SK-N-SH (cell line): Measurements from ENCODE around the gene PEPD. TPM values are rescaled to one million over a fixed set of nuclear protein-coding genes. Genes with fewer than 3 reads are reported as not detected.

Source experiments
- CTCF ChIA-PET: fragments of 300-600, 350-600 bp; formaldehyde crosslinking; extraction: SDS; loops from one replicate; lab custom pipeline; 2021; lab: Yijun Ruan, JAX
- POLR2A ChIA-PET: fragments of 350-600 bp; sonication (Branson Sonifier 250); formaldehyde crosslinking; extraction: SDS; loops from one replicate; lab custom pipeline; 2020; ENCODE audit warnings: antibody characterized with exemption, inconsistent platforms; lab: Yijun Ruan, JAX
- DNase-seq: peaks from one replicate; pipeline ENCODE4 v3.0.0; 2012
- H2AFZ ChIP-seq: fragments of 200-600 bp; sonication (generic); 2 replicates; pipeline ENCODE4 v1.8.1; 2016; ENCODE audit warnings: antibody characterized with exemption, mild to moderate bottlenecking, low read depth
- H3F3A ChIP-seq: fragments of 200-600 bp; sonication (generic); replicated peaks from 2 replicates; pipeline ENCODE3; 2016; ENCODE audit warnings: antibody characterized with exemption, mild to moderate bottlenecking; ENCODE audit not compliant: insufficient read depth
- H3K27ac ChIP-seq, 2 experiments: fragments of 200-500 bp in 1 of 2; fragments of 200-600 bp in 1 of 2; sonication (Bioruptor generic) in 1 of 2; sonication (generic), shearing (Covaris generic) in 1 of 2; 2 replicates each; pipeline versions ENCODE4 v1.5.1 to v1.6.1; 2014 to 2016; ENCODE audit warnings: low read depth in 2 of 2, inconsistent platforms in 1 of 2, low read length in 1 of 2, mild to moderate bottlenecking in 1 of 2, mixed read lengths in 1 of 2
- H3K27me3 ChIP-seq: fragments of 200-600 bp; sonication (generic), shearing (Covaris generic); 2 replicates; pipeline ENCODE4 v1.6.1; 2016; ENCODE audit warnings: mixed run types; ENCODE audit not compliant: insufficient read depth
- H3K36me3 ChIP-seq, 2 experiments: fragments of 200-500 bp in 1 of 2; fragments of 200-600 bp in 1 of 2; sonication (Bioruptor generic) in 1 of 2; sonication (generic) in 1 of 2; replicated peaks in 1 of 2; 2 replicates each; pipeline versions ENCODE3 to v1.5.1; 2014 to 2016; ENCODE audit warnings: low read length in 1 of 2, mild to moderate bottlenecking in 1 of 2; ENCODE audit not compliant: insufficient read depth in 2 of 2, control insufficient read depth in 1 of 2
- H3K4me1 ChIP-seq, 2 experiments: fragments of 200-500 bp in 1 of 2; fragments of 200-600 bp in 1 of 2; sonication (Bioruptor generic) in 1 of 2; sonication (generic), shearing (Covaris generic) in 1 of 2; 2 replicates each; pipeline versions ENCODE4 v1.5.1 to v1.6.1; 2014 to 2016; ENCODE audit warnings: low read depth in 1 of 2, low read length in 1 of 2, mixed run types in 1 of 2; ENCODE audit not compliant: insufficient read depth in 2 of 2, control insufficient read depth in 1 of 2
- H3K4me2 ChIP-seq: fragments of 200-600 bp; sonication (generic), shearing (Covaris generic); 2 replicates; pipeline ENCODE4 v1.6.1; 2017; ENCODE audit warnings: mixed run types
- H3K4me3 ChIP-seq, 2 experiments: fragments of 200-500 bp in 1 of 2; fragments of 200-600 bp in 1 of 2; sonication (Bioruptor generic) in 1 of 2; sonication (generic), shearing (Covaris generic) in 1 of 2; 2 replicates each; pipeline versions ENCODE4 v1.5.1 to v1.8.1; 2014 to 2016; ENCODE audit warnings: low read depth in 2 of 2, inconsistent platforms in 1 of 2, low read length in 1 of 2, mild to moderate bottlenecking in 1 of 2, mixed read lengths in 1 of 2, moderate library complexity in 1 of 2
- H3K79me2 ChIP-seq: fragments of 200-600 bp; sonication (generic); 2 replicates; pipeline ENCODE4 v1.8.1; 2017; ENCODE audit warnings: mild to moderate bottlenecking; ENCODE audit not compliant: insufficient read depth
- H3K9ac ChIP-seq: fragments of 200-600 bp; sonication (generic); 2 replicates; pipeline ENCODE4 v1.6.1; 2017; ENCODE audit warnings: mixed run types
- H3K9me2 ChIP-seq: fragments of 200-600 bp; sonication (generic); 2 replicates; pipeline ENCODE4 v1.6.1; 2017; ENCODE audit warnings: mixed run types
- H3K9me3 ChIP-seq: fragments of 200-600 bp; sonication (generic); 2 replicates; pipeline ENCODE4 v1.6.1; 2017; ENCODE audit warnings: mixed run types, mild to moderate bottlenecking, moderate library complexity
- H4K20me1 ChIP-seq: fragments of 200-600 bp; sonication (generic); 2 replicates; pipeline ENCODE4 v1.6.1; 2017; ENCODE audit warnings: mild to moderate bottlenecking, mixed run types; ENCODE audit not compliant: insufficient read depth
- ELF1 ChIP-seq: IDR thresholded peaks from 2 replicates; pipeline ENCODE4 v1.4.0; 2012
- EP300 ChIP-seq, 2 experiments: IDR thresholded peaks; 2 replicates each; pipeline versions ENCODE4 v1.4.0 to v1.6.1; 2012; ENCODE audit warnings: borderline replicate concordance in 1 of 2, low read depth in 1 of 2, low read length in 1 of 2
- EZH2phosphoT487 ChIP-seq: fragments of 200-600 bp; sonication (generic); IDR thresholded peaks from 2 replicates; pipeline ENCODE4 v1.6.1; 2017; ENCODE audit warnings: low read depth, mixed run types, mild to moderate bottlenecking, antibody characterized with exemption, moderate library complexity, borderline replicate concordance
- FOXM1 ChIP-seq: IDR thresholded peaks from 2 replicates; pipeline ENCODE4 v1.4.0; 2012; ENCODE audit warnings: low read depth, mild to moderate bottlenecking
- GABPA ChIP-seq: IDR thresholded peaks from 2 replicates; pipeline ENCODE4 v1.4.0; 2012; ENCODE audit warnings: low read depth, mild to moderate bottlenecking
- MXI1 ChIP-seq: IDR thresholded peaks from 2 replicates; pipeline ENCODE4 v1.6.1; 2012; ENCODE audit warnings: mild to moderate bottlenecking, low read depth, low read length, improper control_type of control experiment
- NFIC ChIP-seq: IDR thresholded peaks from 2 replicates; pipeline ENCODE4 v1.4.0; 2012; ENCODE audit warnings: borderline replicate concordance
- RFX5 ChIP-seq: IDR thresholded peaks from 2 replicates; pipeline ENCODE4 v1.6.1; 2012; ENCODE audit warnings: mild to moderate bottlenecking, improper control_type of control experiment, low read length
- SIN3A ChIP-seq: IDR thresholded peaks from 2 replicates; pipeline ENCODE4 v1.6.1; 2012; ENCODE audit warnings: low read depth, mild to moderate bottlenecking, low read length, moderate library complexity, borderline replicate concordance
- SMC3 ChIP-seq: IDR thresholded peaks from 2 replicates; pipeline ENCODE4 v1.6.1; 2012; ENCODE audit warnings: low read depth, low read length, improper control_type of control experiment
- TAF1 ChIP-seq: IDR thresholded peaks from 2 replicates; pipeline ENCODE4 v1.6.1; 2012; ENCODE audit warnings: low read depth, mild to moderate bottlenecking, low read length, moderate library complexity, borderline replicate concordance
- TCF12 ChIP-seq: IDR thresholded peaks from 2 replicates; pipeline ENCODE4 v1.4.0; 2012
- TEAD4 ChIP-seq: IDR thresholded peaks from 2 replicates; pipeline ENCODE4 v1.4.0; 2012; ENCODE audit warnings: mild to moderate bottlenecking, borderline replicate concordance; ENCODE audit not compliant: insufficient read depth
- YY1 ChIP-seq: IDR thresholded peaks from 2 replicates; pipeline ENCODE4 v1.4.0; 2012; ENCODE audit warnings: low read depth, mild to moderate bottlenecking
- WGBS: methylation state at CpG from one replicate; pipeline ENCODE4 v1.1.6; 2017; ENCODE audit warnings: low lambda C conversion rate; 5-methylcytosine and 5-hydroxymethylcytosine counted together
- polyA plus RNA-seq, 3 experiments: library from polyadenylated mRNA; depleted of rRNA; stranded (reverse); fragments of >200 nt; gene quantifications; 2 replicates each; pipeline ENCODE4 v1.2.3, GENCODE V29; 2012
- TF ChIP-seq, protein P1 (sequence below): fragments of 150-350 bp; IDR thresholded peaks from 2 replicates; pipeline ENCODE4 v1.6.1; 2017; ENCODE audit warnings: antibody characterized with exemption, low read length, low read depth, borderline replicate concordance
- TF ChIP-seq, protein P2 (sequence below): IDR thresholded peaks from 2 replicates; pipeline ENCODE4; 2012
- TF ChIP-seq, protein P3 (sequence below): fragments of 150-350 bp; IDR thresholded peaks from 2 replicates; pipeline ENCODE4 v1.6.1; 2016; ENCODE audit warnings: mild to moderate bottlenecking, low read depth, low read length
- TF ChIP-seq, protein P4 (sequence below): IDR thresholded peaks from 2 replicates; pipeline ENCODE4 v1.6.1; 2012; ENCODE audit warnings: mild to moderate bottlenecking, low read depth, low read length, moderate library complexity
- TF ChIP-seq, protein P5 (sequence below): IDR thresholded peaks from 2 replicates; pipeline ENCODE4 v1.4.0; 2012; ENCODE audit warnings: low read depth, borderline replicate concordance

The PEPD gene
- polyA plus RNA-seq, 1 of the 3 experiments (the other 2 are of a cell fraction) = 88.9 TPM

DNA sequence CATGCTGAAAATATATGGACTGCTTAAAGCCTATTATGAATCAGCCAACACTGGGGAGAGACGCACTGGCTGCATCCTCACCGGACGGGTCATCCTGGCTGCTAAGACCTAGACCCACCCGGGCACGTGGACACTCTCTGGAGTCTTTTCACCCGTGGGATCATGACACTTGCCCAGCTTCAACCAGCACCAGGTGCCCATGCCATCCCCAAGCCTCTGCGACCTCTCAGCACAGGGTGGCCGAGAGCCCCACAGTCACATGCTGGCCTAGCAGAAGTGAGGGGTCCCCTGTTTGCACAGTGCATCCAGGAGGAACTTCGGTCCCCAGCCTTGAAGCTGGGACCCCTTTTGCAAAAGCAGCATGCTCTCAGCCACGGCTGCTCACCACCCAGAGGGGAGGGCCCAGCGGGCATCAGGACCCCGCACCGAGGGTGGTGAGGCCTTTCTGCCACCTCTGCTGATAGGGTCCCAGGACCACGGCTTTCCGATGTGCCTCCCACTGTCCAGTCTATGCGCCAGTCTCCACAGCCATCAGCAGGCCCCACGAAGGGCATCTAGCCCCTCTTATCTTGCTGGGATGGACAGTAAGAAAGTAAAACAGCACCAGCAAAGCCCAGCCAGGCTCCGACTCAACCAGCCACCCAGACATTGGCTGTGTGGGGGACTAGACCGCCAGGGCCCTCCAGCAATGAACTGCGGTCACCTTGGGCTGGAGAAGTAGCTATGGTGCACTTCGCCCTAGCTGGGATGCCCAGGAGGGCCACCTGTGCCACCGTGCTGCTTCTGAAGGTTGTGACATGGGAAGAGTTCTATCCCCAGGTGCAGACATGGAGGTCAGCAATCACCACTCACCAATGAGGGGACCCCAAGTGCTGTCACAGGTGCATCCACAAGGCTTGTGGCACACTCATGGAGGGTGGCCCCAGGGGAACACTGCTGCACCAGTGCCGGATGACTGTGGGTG lies 75.0 kb downstream of the PEPD start:
- Histone ChIP-seq H3K9ac (no peak overlapping the region), H3K4me2 (no peak overlapping the region), H3K4me3 (no peak overlapping the region), H3K79me2 (no peaks in the 10 kb centered on the region), H3F3A (no peaks in the 10 kb centered on the region), H3K36me3 (peaks cover 0 to 3% of the 10 kb centered on the region in 2 experiments), H3K4me1 (peaks cover 0 to 14% of the 10 kb centered on the region in 2 experiments; a peak in 1 of 4 replicates), H4K20me1 (no peaks in the 10 kb centered on the region), H3K27ac (no peak overlapping the region), H3K27me3 (no peaks in the 10 kb centered on the region), H3K9me2 (no peaks in the 10 kb centered on the region), H3K9me3 (no peaks in the 10 kb centered on the region), H2AFZ (no peak overlapping the region)
- CTCF ChIA-PET = interaction anchor here (1.7 kb wide), 1 partner anchor 31 kb away, joined by 5 read pairs; no protein-coding TSS in a partner anchor
- 79% methylated on average over 14 of the region's 23 CpGs for WGBS
- POLR2A ChIA-PET = no interaction called here
- no peak for TF ChIP-seq EP300 (IDR thresholded peaks at IDR 0.05; ENCODE audit: borderline replicate concordance in 1 of 2, low read depth in 1 of 2, low read length in 1 of 2)
- no peak for TF ChIP-seq TCF12
- TF ChIP-seq, protein P1, sequence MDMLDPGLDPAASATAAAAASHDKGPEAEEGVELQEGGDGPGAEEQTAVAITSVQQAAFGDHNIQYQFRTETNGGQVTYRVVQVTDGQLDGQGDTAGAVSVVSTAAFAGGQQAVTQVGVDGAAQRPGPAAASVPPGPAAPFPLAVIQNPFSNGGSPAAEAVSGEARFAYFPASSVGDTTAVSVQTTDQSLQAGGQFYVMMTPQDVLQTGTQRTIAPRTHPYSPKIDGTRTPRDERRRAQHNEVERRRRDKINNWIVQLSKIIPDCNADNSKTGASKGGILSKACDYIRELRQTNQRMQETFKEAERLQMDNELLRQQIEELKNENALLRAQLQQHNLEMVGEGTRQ = no peak
- no peak for TF ChIP-seq TAF1
- TF ChIP-seq MXI1 = no peak
- no peak for TF ChIP-seq FOXM1
- no peak for TF ChIP-seq YY1
- TF ChIP-seq EZH2phosphoT487 = no peak
- no peak for TF ChIP-seq NFIC
- TF ChIP-seq, protein P2, sequence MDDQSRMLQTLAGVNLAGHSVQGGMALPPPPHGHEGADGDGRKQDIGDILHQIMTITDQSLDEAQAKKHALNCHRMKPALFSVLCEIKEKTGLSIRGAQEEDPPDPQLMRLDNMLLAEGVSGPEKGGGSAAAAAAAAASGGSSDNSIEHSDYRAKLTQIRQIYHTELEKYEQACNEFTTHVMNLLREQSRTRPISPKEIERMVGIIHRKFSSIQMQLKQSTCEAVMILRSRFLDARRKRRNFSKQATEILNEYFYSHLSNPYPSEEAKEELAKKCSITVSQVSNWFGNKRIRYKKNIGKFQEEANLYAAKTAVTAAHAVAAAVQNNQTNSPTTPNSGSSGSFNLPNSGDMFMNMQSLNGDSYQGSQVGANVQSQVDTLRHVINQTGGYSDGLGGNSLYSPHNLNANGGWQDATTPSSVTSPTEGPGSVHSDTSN = no peak
- no peak for TF ChIP-seq TEAD4
- TF ChIP-seq, protein P3, sequence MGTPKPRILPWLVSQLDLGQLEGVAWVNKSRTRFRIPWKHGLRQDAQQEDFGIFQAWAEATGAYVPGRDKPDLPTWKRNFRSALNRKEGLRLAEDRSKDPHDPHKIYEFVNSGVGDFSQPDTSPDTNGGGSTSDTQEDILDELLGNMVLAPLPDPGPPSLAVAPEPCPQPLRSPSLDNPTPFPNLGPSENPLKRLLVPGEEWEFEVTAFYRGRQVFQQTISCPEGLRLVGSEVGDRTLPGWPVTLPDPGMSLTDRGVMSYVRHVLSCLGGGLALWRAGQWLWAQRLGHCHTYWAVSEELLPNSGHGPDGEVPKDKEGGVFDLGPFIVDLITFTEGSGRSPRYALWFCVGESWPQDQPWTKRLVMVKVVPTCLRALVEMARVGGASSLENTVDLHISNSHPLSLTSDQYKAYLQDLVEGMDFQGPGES = no peak
- no peak for TF ChIP-seq ELF1
- TF ChIP-seq, protein P4, sequence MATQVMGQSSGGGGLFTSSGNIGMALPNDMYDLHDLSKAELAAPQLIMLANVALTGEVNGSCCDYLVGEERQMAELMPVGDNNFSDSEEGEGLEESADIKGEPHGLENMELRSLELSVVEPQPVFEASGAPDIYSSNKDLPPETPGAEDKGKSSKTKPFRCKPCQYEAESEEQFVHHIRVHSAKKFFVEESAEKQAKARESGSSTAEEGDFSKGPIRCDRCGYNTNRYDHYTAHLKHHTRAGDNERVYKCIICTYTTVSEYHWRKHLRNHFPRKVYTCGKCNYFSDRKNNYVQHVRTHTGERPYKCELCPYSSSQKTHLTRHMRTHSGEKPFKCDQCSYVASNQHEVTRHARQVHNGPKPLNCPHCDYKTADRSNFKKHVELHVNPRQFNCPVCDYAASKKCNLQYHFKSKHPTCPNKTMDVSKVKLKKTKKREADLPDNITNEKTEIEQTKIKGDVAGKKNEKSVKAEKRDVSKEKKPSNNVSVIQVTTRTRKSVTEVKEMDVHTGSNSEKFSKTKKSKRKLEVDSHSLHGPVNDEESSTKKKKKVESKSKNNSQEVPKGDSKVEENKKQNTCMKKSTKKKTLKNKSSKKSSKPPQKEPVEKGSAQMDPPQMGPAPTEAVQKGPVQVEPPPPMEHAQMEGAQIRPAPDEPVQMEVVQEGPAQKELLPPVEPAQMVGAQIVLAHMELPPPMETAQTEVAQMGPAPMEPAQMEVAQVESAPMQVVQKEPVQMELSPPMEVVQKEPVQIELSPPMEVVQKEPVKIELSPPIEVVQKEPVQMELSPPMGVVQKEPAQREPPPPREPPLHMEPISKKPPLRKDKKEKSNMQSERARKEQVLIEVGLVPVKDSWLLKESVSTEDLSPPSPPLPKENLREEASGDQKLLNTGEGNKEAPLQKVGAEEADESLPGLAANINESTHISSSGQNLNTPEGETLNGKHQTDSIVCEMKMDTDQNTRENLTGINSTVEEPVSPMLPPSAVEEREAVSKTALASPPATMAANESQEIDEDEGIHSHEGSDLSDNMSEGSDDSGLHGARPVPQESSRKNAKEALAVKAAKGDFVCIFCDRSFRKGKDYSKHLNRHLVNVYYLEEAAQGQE = no peak
- no peak for TF ChIP-seq SMC3
- TF ChIP-seq SIN3A = no peak
- no peak for TF ChIP-seq GABPA
- TF ChIP-seq, protein P5, sequence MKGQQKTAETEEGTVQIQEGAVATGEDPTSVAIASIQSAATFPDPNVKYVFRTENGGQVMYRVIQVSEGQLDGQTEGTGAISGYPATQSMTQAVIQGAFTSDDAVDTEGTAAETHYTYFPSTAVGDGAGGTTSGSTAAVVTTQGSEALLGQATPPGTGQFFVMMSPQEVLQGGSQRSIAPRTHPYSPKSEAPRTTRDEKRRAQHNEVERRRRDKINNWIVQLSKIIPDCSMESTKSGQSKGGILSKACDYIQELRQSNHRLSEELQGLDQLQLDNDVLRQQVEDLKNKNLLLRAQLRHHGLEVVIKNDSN = no peak
- no peak for TF ChIP-seq RFX5
- no peak for DNase-seq
